ENCODE data around the gene OGFOD2.
"Not testable (repeated sequence)": the region's sequence is repeated elsewhere in the genome, so short reads cannot be mapped to it uniquely, and the experiment has no call there.

OGFOD2 gene

GRCh38 chr12:123005081-123005626 lies 30.1 kb downstream of the OGFOD2 start:
- no peak for FAIRE-seq

DNA sequence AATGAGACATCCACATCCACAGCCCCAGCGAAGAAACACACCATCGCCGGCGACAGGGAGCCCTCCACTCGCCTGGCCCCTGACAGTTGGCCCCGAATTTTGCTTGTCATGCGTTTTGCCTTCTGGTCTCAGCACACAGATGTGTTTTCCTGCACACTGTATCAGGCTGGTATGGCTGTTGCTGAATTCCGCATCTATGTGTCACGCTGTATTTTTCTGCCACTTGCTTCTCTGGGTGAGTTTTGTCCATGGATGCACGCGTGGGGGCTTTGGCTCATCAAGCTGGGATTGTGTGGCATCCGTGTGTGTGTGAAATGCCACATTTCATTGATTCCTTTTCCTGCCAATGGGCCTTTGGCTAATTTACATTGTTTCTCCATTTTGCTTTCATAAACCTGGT lies 31.9 kb downstream of the OGFOD2 start:
- FAIRE-seq = no peak

- FAIRE-seq = no peak
Measured at GRCh38 chr12:123010110-123010509, 35.1 kb downstream of the OGFOD2 start.

DNA sequence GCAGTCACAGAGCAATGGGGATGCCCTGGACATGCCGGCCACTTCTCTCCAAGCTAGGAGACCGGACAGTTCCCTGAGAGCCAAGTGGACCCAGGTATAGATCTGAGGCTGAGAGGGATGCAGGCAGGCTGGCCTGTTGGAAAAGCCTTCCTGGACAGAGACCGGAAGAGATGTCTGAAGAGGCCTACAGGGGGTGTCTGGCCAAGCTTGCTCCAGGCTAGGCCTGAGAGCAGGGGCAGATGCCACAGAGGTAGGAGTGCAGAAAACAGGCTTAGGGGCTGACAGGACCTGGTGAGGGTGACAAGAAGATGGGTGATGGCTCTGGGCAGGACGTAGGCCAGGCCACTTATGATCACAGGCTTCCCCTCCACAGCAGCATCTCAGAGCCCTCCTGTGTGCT lies 35.6 kb downstream of the OGFOD2 start:
- FAIRE-seq = no peak

DNA sequence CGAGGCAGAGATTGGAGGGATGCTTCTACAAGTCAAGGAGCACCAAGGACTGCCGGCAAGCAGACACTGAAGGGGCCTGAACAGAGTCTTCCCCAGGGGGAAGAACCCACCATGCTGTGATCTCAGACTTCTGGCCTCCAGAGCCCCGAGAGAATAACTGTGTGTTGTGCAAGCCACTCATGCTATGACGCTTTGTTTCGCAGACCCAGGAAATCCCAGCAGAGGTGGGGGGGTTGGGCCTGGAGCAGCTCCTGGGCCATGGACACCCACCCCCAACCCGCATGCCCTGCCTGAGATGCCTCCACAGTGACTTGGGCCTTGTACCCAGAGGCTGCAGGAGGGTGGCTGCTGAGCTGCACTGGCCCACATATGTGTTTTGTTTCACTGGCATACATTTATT lies 36.7 kb downstream of the OGFOD2 start:
- FAIRE-seq = no peak

DNA sequence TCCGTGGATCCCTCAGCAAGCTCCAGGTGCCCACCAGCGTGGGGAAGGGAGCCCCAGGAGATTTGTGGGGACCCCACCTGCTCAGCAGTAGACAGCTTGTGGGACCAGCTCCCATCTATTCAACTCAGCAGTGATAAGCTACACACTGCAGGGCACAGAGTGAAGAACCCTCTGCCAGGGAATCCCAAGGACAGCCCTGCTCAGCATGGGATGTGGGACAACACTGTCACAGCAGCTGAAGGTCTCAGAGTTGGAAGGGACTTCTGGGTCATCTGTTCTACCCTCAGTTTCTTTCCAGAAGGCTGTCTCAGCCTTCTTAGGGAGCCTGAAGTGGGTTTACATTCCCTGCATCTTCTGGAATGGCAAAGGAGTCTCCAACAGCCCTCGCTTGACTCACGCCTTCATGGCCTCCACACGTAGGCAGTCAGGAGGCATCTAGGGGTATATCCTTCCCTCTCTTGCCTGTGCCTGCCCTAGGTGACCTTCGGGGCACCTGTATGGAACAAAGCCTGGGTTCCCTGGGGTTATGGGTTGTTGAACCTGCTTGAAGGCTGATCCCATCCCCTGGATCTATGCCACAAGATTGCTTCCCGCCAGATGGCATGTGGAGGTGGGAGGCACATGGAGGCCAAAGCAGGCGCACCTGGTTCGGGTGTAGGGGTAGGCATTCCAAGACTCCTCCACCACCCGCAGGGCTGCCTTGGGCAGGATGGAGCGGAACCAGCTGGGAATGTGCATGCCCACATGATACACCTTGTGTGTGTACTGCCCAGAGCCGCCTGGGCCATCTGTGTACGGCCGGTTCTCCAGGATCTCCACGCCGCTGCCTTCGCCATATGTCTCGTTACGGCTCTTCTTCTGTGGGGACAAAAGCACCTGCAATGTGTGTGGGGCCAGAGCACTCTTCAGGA lies 38.4 kb downstream of the OGFOD2 start:
- FAIRE-seq = no peak

DNA sequence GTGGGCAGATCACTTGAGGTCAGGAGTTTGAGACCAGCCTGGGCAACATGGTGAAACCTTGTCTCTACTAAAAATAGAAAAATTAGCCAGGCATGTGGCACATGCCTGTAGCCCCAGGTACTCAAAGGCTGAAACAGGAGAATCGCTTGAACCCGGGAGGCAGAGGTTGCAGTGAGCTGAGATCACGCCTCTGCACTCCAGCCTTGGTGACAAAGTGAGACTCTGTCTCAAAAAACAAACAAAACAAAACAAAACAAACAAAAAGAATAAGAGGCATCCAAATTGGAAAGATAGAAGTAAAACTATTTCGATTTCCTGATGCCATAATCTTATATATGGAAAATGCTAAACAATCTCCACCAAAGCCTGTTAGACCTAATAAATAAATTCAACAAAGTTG lies 39.4 kb downstream of the OGFOD2 start:
- FAIRE-seq = not testable (repeated sequence)

DNA sequence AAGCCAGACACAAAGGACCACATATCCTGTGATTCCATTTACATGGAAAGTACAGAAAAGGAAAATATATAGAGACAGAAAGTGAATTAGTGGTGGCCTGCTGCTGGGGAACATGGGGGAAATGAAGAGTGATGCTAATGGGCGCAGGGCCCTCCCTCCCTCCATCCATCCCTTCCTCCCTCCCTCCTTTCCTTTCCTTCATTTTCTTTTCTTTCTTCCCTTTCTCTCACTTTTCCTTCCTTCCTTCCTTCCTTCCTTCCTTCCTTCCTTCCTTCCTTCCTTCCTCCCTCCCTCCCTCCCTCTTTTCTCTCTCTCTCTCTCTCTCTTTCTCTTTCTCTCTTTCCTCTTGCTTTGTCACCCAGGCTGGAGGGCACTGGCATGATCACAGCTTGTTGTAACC lies 42.7 kb downstream of the OGFOD2 start:
- FAIRE-seq = no peak

- FAIRE-seq = no peak
Measured at GRCh38 chr12:123019841-123020138, 44.7 kb downstream of the OGFOD2 start.

GRCh38 chr12:123021688-123022604 lies 46.9 kb downstream of the OGFOD2 start:
- FAIRE-seq = no peak

DNA sequence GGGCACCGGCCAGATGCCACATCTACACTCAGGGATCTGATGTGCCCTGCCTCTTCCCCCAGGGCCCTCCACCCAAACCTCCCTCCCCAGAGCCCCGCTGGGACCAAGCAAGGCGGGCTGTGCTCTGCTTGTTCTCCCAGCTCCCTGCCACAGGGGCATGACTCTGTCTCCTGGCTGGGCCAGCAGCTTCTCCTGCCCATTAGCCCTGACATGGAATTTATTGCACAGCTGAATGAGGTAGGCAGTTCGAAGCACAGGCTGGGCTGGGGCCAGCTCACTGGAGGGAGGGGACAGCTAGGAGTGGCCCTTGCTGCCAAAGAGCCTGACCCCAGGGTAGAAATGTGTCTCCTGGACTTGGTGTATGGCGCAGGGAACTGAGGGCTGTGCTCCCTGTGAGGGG lies 47.8 kb downstream of the OGFOD2 start:
- FAIRE-seq = no peak

GRCh38 chr12:123024819-123025391 lies 49.9 kb downstream of the OGFOD2 start:
- FAIRE-seq = no peak

DNA sequence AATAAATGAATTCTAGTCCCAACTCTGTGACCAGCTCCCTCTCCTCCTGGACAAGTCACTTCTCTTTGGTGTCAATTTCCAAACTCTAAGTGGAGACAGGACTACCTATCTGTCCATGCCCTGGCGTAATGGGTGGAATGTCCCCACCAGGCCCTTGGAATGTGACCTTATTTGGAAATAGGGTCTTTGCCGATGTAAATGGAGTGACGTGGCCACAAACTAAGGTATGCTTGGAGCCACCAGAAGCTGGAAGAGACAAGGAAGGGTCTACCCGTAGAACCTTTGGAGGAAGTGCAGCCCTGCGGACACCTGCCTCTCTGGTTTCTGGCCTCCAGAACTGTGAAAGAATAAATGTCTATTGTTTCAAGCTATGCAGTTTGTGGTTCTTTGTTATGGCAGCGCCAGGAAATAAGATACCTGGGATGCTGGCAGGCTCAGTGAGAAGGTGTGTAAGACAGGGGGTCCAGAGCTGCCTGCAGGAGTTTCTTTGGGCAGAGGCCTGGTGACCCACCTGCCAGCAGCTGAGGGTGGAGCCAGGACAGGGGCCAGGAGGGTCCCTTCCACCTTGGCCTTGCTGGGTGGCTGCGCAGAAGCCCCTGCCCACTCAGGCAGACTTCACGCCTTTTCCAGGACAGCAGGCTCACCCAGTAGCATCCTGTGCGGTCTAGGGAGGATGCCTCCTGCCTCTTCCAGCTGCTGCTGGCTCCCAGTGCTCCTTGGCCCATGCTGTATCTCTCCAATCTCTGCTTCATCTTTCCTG lies 51.2 kb downstream of the OGFOD2 start:
- no peak for FAIRE-seq

DNA sequence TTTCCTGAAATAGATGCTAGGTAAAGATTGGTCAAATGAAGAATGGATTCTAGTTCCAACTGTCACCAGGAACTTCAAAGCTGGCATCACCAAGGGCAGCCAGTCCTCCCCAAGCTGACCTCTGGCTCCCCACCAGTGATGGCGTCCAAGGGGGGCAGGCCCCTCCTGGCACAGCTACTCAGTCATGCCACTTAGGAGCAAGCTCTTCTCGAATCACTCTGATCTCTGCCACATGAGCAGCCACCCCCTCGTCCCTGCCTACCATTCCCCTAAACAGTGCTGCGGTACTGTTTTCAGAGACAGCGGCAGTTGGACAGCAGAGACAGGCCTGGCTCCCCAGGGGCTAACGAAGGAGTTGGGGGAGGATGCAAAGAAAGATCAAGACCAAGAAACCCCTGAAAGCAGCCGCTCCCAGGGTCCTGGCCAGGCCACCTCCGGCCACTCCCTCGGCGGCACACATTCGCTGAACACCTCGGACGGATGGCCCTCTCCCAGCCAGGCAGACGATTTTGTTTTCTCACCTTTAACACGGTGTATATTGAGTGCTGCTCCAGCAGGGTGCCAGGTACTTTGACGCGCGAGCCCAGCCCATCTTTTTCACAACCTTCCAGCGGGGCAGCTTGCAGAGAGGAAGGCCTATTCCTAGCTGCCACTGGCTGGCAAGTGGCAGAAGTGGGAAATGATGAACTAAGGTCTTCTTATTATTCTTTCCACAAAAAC lies 52.8 kb downstream of the OGFOD2 start:
- FAIRE-seq = no peak

DNA sequence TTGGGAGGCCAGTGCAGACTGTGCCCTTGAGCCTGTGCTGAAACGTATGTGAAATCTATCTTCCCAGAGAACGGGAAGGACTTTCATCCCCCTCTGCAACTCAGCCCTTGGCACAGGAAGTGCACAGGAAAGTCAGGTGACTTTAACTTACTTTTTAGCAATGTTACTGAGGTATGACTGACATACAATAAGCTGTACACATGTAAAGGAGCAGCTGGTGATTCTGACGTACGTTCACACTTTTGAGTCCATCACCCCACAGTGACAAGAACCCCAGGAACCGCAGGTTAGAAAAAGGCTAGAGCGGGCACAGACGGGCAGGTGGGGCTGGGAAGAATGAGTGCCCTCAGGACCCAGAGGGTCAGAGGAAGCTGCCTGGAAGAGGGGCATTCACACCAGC lies 53.4 kb downstream of the OGFOD2 start:
- no peak for FAIRE-seq

- no peak for FAIRE-seq
Measured at GRCh38 chr12:123029550-123029949, 54.5 kb downstream of the OGFOD2 start.

Data from colon (tissue), 2 donors.